H9 (cell line): ENCODE data around the gene PTPRN2. TPM values are rescaled to one million over a fixed set of nuclear protein-coding genes. Genes with fewer than 3 reads are reported as not detected.

Source experiments
- DNase-seq: peaks from one replicate; pipeline ENCODE4 v3.0.0-alpha.2; 2017
- H2AFZ ChIP-seq: one replicate; pipeline ENCODE4 v1.6.1; 2013; ENCODE audit warnings: mild to moderate bottlenecking, low read length, control low read depth, moderate library complexity
- H2AK5ac ChIP-seq: 2 replicates; pipeline ENCODE4 v1.6.1; 2013; ENCODE audit warnings: low read length, control low read depth, mixed read lengths; ENCODE audit not compliant: insufficient read length
- H2BK120ac ChIP-seq: one replicate; pipeline ENCODE4 v1.6.1; 2013; ENCODE audit warnings: low read depth, mild to moderate bottlenecking, low read length, control low read depth, inconsistent platforms; ENCODE audit not compliant: poor library complexity, severe bottlenecking
- H2BK12ac ChIP-seq: 2 replicates; pipeline ENCODE4 v1.6.1; 2013; ENCODE audit warnings: low read length, control low read depth, mixed read lengths, low read depth; ENCODE audit not compliant: insufficient read length
- H2BK15ac ChIP-seq: 2 replicates; pipeline ENCODE4 v1.6.1; 2013; ENCODE audit warnings: low read depth, low read length, control low read depth
- H2BK20ac ChIP-seq: one replicate; pipeline ENCODE4 v1.6.1; 2013; ENCODE audit warnings: low read depth, mild to moderate bottlenecking, low read length, control low read depth, inconsistent platforms; ENCODE audit not compliant: poor library complexity, severe bottlenecking
- H2BK5ac ChIP-seq: 2 replicates; pipeline ENCODE4 v1.6.1; 2013; ENCODE audit warnings: low read length, control low read depth, mixed read lengths; ENCODE audit not compliant: insufficient read length
- H3K14ac ChIP-seq: 2 replicates; pipeline ENCODE4 v1.6.1; 2013; ENCODE audit warnings: low read length, control low read depth; ENCODE audit not compliant: insufficient read depth
- H3K18ac ChIP-seq: 2 replicates; pipeline ENCODE4 v1.6.1; 2013; ENCODE audit warnings: low read depth, mild to moderate bottlenecking, mixed read lengths, low read length, control low read depth; ENCODE audit not compliant: insufficient read length
- H3K23ac ChIP-seq: 2 replicates; pipeline ENCODE4 v1.6.1; 2013; ENCODE audit warnings: low read length, control low read depth, mixed read lengths, low read depth; ENCODE audit not compliant: insufficient read length
- H3K23me2 ChIP-seq: 2 replicates; pipeline ENCODE4 v1.6.1; 2013; ENCODE audit warnings: low read depth, mild to moderate bottlenecking, mixed read lengths, low read length, control low read depth; ENCODE audit not compliant: insufficient read length, poor library complexity, severe bottlenecking
- H3K27ac ChIP-seq: 2 replicates; pipeline ENCODE4 v1.5.1; 2013; ENCODE audit warnings: low read length, control low read depth, mixed read lengths, low read depth; ENCODE audit not compliant: insufficient read length
- H3K27me3 ChIP-seq: 2 replicates; pipeline ENCODE4 v1.6.1; 2013; ENCODE audit warnings: low read length, control low read depth, inconsistent platforms; ENCODE audit not compliant: insufficient read depth
- H3K4ac ChIP-seq: 2 replicates; pipeline ENCODE4 v1.6.1; 2013; ENCODE audit warnings: low read depth, mild to moderate bottlenecking, control low read depth, inconsistent platforms, low read length, moderate library complexity
- H3K4me1 ChIP-seq: 2 replicates; pipeline ENCODE4 v1.6.1; 2013; ENCODE audit warnings: low read length, control low read depth, inconsistent platforms; ENCODE audit not compliant: insufficient read depth
- H3K4me2 ChIP-seq: 2 replicates; pipeline ENCODE4 v1.6.1; 2013; ENCODE audit warnings: low read length, control low read depth, mixed read lengths; ENCODE audit not compliant: insufficient read length, insufficient read depth
- H3K56ac ChIP-seq: 2 replicates; pipeline ENCODE4 v1.6.1; 2013; ENCODE audit warnings: low read depth, mild to moderate bottlenecking, mixed read lengths, low read length, control low read depth; ENCODE audit not compliant: insufficient read length
- H3K79me1 ChIP-seq: 2 replicates; pipeline ENCODE4 v1.6.1; 2013; ENCODE audit warnings: low read depth, mild to moderate bottlenecking, moderate library complexity, low read length, control low read depth, inconsistent platforms; ENCODE audit not compliant: insufficient read depth, poor library complexity, severe bottlenecking
- H3K79me2 ChIP-seq: 2 replicates; pipeline ENCODE4 v1.6.1; 2013; ENCODE audit warnings: low read length, control low read depth, inconsistent platforms; ENCODE audit not compliant: insufficient read depth
- H3K9ac ChIP-seq: 2 replicates; pipeline ENCODE4 v1.6.1; 2013; ENCODE audit warnings: low read length, control low read depth, mixed read lengths; ENCODE audit not compliant: insufficient read length; ENCODE audit errors: extremely low read depth
- H3K9me3 ChIP-seq: one replicate; pipeline ENCODE4 v1.6.1; 2013; ENCODE audit warnings: low read depth, low read length, inconsistent platforms; ENCODE audit not compliant: control insufficient read depth
- H3T11ph ChIP-seq: one replicate; pipeline ENCODE4 v1.6.1; 2013; ENCODE audit warnings: mild to moderate bottlenecking, low read length, control low read depth, inconsistent platforms
- H4K20me1 ChIP-seq: one replicate; pipeline ENCODE4 v1.6.1; 2013; ENCODE audit not compliant: control insufficient read depth, insufficient read length, insufficient read depth
- H4K5ac ChIP-seq: 2 replicates; pipeline ENCODE4 v1.6.1; 2013; ENCODE audit warnings: low read depth, mild to moderate bottlenecking, mixed read lengths, low read length, control low read depth; ENCODE audit not compliant: insufficient read length
- H4K8ac ChIP-seq: replicated peaks from 2 replicates; pipeline ENCODE4 v1.6.1; 2013; ENCODE audit warnings: low read length, control low read depth, mixed read lengths, low read depth; ENCODE audit not compliant: insufficient read length
- H4K91ac ChIP-seq: 2 replicates; pipeline ENCODE4 v1.6.1; 2013; ENCODE audit warnings: low read depth, mild to moderate bottlenecking, moderate library complexity, mixed read lengths, low read length, control low read depth; ENCODE audit not compliant: insufficient read length
- H3K27ac Mint-ChIP-seq, 3 experiments: 2 replicates in 2 of 3; 3 replicates in 1 of 3; pipeline ENCODE4 v1.8.0; 2020 to 2021; ENCODE audit warnings: mixed read lengths in 3 of 3, mild to moderate bottlenecking in 1 of 3, moderate library complexity in 1 of 3
- H3K27me3 Mint-ChIP-seq: 2 replicates; pipeline ENCODE4 v1.8.0; 2021; ENCODE audit warnings: low read depth, mild to moderate bottlenecking, moderate library complexity, mixed read lengths
- H3K36me3 Mint-ChIP-seq, 3 experiments: 2 replicates in 2 of 3; 3 replicates in 1 of 3; pipeline ENCODE4 v1.8.0; 2020 to 2021; ENCODE audit warnings: low read depth in 3 of 3, mixed read lengths in 3 of 3; ENCODE audit not compliant: insufficient read depth in 1 of 3
- H3K4me1 Mint-ChIP-seq, 2 experiments: 2 replicates each; pipeline ENCODE4 v1.8.0; 2020; ENCODE audit warnings: mixed read lengths in 2 of 2
- H3K4me3 Mint-ChIP-seq, 2 experiments: 2 replicates in 1 of 2; 3 replicates in 1 of 2; pipeline ENCODE4 v1.8.0; 2020 to 2021; ENCODE audit warnings: mild to moderate bottlenecking in 2 of 2, mixed read lengths in 2 of 2, moderate library complexity in 1 of 2
- H3K9me3 Mint-ChIP-seq, 2 experiments: 2 replicates in 1 of 2; 3 replicates in 1 of 2; pipeline ENCODE4 v1.8.0; 2020; ENCODE audit warnings: mild to moderate bottlenecking in 2 of 2, mixed read lengths in 2 of 2, moderate library complexity in 1 of 2
- CTCF ChIP-seq: fragments of 200-600 bp; sonication (generic); conservative IDR thresholded peaks from 3 replicates; pipeline ENCODE4 v1.8.0; 2021; ENCODE audit warnings: antibody characterized with exemption, mild to moderate bottlenecking
- WGBS: extraction: QIAGEN DNeasy Blood & Tissue Kit; methylation state at CpG from one replicate; pipeline ENCODE4 v1.1.7; 2013; ENCODE audit warnings: missing lambda C conversion rate, low lambda C conversion rate, mixed read lengths; ENCODE audit not compliant: insufficient read length; ENCODE audit errors: extremely low coverage; 5-methylcytosine and 5-hydroxymethylcytosine counted together
- total RNA-seq: library from RNA; stranded (reverse); gene quantifications from 2 replicates; pipeline ENCODE4 v1.2.1, GENCODE V29; 2021

The PTPRN2 gene
- total RNA-seq, 1 experiment from 2014 or later, result 5.2 TPM

GRCh38 chr7:158121441-158122045 is 466.1 kb downstream of the PTPRN2 start:
- H3K9me3 Mint-ChIP-seq, result peaks cover 36 to 46% of the 10 kb centered on the region in 2 experiments
- Histone ChIP-seq H3K79me2 (no peaks in the 10 kb centered on the region), H2BK120ac (no peak overlapping the region), H4K20me1 (no peaks in the 10 kb centered on the region), H3K4ac (no peak overlapping the region), H3K18ac (no peak overlapping the region), H3K23me2 (peaks cover 3% of the 10 kb centered on the region), H4K91ac (no peak overlapping the region), H3T11ph (no peak overlapping the region), H3K23ac (no peak overlapping the region), H4K8ac (no peak overlapping the region), H4K5ac (no peak overlapping the region), H3K79me1 (no peaks in the 10 kb centered on the region), H2BK20ac (no peak overlapping the region), H3K4me2 (no peak overlapping the region), H3K27ac (no peak overlapping the region), H2BK15ac (no peak overlapping the region), H2BK5ac (no peak overlapping the region), H3K56ac (no peak overlapping the region), H3K9me3 (no peaks in the 10 kb centered on the region), H3K14ac (no peak overlapping the region), H2AFZ (no peak overlapping the region), H3K4me1 (no peaks in the 10 kb centered on the region), H3K27me3 (no peaks in the 10 kb centered on the region), H3K9ac (no peak overlapping the region), H2AK5ac (no peak overlapping the region), H2BK12ac (no peak overlapping the region)
- WGBS, result no CpG with 5 or more reads among the region's 11 CpGs
- no peak overlapping the region for H3K4me3 Mint-ChIP-seq
- H3K27ac Mint-ChIP-seq, result no peak overlapping the region; a peak in 1 of 7 replicates
- no peaks in the 10 kb centered on the region; a peak in 1 of 4 replicates for H3K4me1 Mint-ChIP-seq
- peaks cover 4% of the 10 kb centered on the region for H3K27me3 Mint-ChIP-seq
- no peak for TF ChIP-seq CTCF
- H3K36me3 Mint-ChIP-seq, result peaks cover 6 to 13% (median 6%) of the 10 kb centered on the region in 3 experiments; a peak in 6 of 7 replicates
- DNase-seq, result no peak
